GM18498 (cell line): ENCODE results near the gene RABGAP1.

ENCODE experiments used
- ATAC-seq: cut with Tn5 transposase; IDR thresholded peaks from one replicate; pipeline ENCODE4 v1.9.1; 2021; ENCODE audit warnings: mild to moderate bottlenecking, moderate library complexity; ENCODE audit not compliant: unreplicated experiment

The RABGAP1 gene

DNA sequence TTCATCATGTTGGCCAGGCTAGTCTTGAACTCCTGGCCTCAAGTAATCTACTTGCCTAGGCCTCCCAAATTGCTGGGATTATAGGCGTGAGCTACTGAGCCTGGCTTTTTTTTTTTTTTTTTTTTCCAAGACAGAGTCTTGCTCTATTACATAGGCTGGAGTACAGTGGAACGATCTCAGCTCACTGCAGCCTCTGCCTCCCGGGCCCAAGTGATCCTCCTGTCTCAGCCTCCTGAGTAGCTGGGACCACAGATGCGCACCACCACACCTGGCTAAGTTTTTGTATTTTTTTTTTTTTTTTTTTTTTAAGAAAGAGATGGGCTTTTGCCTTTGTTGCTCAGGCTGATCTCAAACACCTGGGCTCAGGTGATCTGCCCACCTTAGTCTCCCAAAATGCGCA, 66.4 kb downstream of the RABGAP1 start:
- ATAC-seq = no peak

DNA sequence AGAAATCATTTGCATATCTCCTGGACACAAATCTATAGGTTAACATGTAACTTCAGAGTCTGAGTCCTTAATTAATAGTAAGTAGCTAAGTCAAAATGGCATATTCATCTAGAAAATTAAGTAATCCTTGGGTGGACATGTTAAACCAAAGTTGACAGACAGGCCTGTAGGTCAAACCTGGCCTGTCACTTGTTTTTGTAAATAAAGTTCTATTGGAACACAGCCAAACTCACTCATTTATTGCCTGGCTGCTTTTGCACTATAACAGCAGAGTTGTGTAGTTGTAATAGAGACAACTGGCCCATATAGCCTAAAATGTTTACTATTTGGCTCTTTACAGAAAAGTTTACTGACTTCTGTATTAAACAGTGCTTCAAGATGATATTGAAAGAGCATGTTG, 68.1 kb downstream of the RABGAP1 start:
- no peak for ATAC-seq

DNA sequence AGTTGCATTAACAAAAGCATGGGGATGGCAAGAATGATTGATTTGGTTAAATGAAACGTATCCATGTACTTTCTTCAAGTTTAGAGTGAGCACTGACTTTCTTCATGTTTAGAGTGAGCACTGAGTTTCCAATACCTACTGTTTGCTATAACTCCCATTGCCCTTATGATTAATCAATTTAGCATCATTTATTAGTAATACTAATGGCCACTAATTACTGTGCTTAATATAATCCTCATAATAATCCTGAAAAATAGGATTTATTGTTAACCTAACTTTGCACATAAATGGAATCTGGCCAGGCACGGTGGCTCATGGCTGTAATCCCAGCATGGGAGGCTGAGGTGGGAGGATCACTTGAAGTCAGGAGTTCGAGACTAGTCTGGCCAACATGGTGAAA, 70.6 kb downstream of the RABGAP1 start:
- ATAC-seq = no peak

DNA sequence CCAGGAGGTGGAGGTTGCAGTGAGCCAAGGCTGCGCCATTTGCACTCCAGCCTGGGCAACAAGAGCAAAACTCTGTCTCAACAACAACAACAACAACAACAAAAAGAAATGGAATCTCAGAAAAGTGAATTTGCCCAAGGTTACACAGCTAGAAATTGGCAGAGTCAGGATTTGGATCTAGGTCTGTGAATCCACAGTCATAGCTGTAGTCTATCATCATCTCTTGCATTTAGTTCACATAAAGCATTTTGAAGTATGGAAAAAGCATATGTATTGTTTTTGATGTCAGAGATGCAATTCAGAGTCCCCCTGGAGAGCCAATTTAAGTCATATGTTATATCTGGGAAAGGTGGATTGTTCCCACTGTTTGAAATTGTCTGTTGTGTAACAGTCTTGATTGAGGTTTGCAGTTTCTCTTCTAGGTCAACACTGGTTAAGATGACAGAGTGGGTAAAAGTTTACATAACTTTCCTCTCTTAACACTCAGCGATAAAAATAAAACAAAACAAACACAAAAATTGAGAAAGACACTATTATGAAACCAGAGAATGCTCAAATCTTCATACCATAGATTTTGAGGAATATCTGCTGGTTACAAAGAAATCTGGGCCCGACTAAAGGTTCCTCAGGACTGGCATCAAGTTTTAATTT, 71.2 kb downstream of the RABGAP1 start:
- no peak for ATAC-seq

DNA sequence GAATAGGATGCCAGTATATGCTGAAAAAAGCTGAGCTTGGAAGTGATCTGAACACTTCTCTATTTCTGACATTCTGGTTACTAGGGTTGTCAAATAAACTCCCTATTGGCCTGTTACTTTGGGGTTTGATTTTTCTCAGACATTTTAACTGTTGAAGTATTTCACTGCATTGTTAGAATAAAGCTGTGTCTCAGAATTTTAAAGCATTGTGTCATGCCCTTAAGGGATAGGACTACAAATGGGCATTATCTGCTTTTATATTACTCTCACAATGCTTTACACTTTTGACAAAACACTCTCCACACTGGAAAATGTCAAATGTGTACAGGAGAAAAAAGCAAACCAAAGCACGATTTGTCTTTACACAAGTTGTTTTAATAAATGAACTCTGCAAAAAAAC, 75.8 kb downstream of the RABGAP1 start:
- no peak for ATAC-seq

DNA sequence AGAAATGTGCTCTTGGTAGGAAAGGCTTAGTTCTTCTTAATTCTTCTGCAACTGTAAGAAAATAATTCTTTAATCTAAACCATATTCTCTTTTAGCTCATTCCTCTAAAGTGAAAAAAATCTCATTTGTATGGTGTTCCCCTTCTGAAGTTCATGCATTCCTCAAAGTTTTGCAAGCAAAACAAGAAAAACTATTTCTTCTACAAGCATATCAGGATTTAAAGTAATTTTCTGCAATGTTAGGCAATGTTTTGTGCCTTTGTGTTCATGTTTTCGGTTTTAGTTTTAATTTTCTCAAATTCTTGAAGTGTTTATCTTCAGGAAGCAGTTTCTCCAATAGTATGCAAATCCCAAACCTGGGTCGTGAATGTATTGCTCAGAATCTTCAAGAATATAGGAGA, 80.0 kb downstream of the RABGAP1 start:
- ATAC-seq = no peak

DNA sequence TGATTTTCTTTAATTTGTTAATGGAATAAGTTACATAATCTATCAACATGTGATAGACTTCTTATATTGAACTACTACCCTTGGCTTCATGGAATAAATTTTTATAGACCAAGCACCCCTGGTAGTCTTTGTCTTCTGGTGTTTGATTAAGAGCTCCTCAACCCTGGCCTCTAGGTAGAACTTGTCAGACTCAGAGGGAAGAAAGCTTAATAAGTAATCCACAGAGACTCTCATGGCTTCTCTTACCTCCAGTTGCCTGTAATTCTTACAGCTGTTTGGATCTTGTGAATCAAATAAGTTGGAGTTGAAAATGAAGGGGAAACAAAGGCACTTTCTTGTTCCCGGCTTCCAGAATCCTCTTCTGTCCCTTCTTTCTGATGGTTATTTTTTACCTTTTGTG, 85.6 kb downstream of the RABGAP1 start:
- no peak for ATAC-seq

DNA sequence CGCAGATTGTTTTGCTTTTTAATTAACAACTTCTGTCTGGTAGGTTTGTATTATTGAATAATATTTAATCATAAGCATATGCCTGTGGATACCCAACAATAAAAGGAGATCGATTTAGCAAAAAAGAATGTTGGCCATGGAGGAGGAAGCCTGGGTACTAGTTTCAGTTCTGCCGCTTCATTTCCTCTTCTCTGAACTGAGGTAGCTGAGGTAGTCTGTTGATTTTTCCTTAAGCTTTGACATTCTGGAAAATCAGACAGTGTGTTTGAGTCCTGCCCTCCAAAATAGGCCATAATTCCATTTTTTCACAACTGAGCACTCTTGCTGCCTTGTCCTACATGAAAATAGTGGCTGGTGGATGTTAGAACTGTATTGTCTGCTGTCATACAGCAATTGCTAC, 86.7 kb downstream of the RABGAP1 start:
- no peak for ATAC-seq

DNA sequence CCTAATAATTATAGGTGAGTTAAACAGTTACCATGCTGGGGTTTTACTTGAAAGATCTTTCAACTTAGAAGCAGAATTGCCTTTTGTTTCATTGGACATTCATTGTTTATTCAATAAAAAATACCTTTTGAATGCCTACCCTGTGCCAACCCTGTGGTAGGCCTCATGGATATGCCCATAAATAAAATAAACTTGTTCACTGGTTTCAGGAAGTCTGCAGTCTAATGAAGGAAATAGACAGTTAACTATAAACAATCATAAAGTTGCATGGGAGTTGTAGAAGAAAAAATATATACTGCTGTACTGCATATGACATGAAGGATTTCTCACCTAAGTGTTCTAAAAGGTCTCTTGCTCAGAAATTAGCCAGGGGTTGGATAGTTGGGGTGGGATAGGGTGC, 87.3 kb downstream of the RABGAP1 start:
- ATAC-seq = no peak

DNA sequence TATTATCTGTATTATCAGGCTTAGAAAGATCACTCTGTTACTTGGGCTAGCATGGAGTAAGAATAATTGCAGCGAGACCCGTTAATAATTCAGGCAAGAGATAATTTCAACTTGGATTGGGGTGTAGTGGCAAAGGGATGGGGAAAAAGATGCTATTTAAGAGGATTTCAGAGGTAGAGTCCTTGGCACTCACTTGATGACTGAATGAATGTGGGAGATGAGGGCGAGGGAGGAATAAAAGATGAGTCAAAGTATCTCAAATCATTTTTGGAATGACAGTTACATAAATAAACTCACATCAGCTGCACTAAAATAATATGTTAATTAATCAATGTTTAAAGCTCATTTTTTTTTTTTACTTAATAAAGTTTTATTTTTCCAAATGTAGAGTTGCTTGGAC, 88.2 kb downstream of the RABGAP1 start:
- no peak for ATAC-seq

DNA sequence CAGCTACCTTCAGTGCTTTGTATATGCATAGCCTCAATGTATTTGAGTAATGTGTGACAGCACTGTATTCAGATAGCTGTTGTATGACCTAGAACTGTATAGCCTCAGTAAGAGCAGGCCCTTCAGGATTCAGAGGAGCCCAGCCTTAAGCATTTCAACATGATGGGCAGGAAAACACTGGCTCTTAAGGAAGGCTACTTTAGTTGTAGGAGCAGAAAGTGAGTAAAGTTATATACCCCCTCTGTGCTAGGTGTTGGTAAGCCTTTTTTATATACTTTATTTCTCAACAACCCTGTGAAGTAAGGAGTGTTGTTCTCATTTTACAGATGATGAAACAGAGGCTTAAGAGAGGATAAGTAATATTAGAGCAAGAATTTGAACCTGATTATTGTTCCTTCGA, 91.1 kb downstream of the RABGAP1 start:
- ATAC-seq = no peak

DNA sequence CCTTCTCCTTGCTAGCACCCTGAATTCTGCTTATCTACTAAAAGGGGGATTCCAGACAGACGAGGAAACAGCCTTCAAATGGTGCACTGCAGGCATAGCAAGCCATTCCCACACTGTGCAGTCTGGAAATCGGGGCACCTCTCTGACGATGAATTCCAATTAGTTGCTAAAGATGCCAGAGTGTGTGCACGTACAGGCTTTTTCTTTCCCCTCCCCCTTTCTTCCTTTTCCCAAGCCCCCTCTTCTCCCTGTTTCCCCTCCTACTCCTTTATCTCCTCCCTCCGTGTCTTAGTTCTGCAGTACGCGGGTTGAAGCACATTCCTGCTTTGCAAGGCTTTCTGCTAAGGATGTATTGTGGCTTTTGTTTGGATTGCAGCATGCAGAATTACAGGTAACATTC, 92.5 kb downstream of the RABGAP1 start, which contains the start of gene GPR21:
Gene GPR21 (plus strand): TSS at position 316 of the 400 bp plus-strand sequence. CDS start 900 bp downstream, outside the sequence.
- no peak for ATAC-seq

DNA sequence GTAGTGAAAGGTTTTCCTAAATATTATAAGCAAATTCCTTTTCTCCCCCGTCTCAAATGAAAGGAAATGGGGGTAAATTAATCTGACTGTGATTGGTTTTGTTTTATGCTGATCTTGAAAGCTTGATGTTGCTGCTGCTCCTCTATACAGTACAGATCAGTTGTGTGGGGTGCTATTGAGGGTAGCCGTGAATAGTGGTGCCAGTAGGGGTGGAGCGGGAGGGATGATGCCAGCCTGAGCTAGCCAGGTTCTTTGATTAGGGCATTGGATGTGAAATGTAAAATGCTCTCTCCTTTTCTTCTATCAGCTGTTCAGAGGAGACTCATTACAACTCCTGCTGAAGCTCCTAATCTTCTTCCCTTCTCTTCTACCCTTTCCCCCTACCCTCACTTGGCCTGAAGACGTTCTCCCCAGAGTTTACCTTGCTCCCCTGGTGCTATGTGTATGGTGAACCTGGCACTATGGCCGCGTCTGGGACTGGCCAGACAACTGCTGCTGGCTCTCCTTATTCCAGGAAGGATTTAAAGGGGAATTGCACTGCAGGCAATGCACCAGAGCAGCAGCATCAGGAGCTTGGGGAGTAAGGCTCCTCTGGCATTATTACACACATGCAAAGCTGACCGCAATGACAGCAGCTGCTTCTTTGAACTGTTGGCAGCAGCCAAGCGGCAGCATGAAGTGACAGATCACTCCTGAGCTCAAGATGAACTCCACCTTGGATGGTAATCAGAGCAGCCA, 93.2 kb downstream of the RABGAP1 start:
- ATAC-seq = no peak

DNA sequence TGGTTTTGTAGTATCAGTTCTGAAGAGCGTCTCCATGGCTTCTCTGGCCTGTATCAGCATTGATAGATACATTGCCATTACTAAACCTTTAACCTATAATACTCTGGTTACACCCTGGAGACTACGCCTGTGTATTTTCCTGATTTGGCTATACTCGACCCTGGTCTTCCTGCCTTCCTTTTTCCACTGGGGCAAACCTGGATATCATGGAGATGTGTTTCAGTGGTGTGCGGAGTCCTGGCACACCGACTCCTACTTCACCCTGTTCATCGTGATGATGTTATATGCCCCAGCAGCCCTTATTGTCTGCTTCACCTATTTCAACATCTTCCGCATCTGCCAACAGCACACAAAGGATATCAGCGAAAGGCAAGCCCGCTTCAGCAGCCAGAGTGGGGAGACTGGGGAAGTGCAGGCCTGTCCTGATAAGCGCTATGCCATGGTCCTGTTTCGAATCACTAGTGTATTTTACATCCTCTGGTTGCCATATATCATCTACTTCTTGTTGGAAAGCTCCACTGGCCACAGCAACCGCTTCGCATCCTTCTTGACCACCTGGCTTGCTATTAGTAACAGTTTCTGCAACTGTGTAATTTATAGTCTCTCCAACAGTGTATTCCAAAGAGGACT, 94.2 kb downstream of the RABGAP1 start:
- no peak for ATAC-seq

DNA sequence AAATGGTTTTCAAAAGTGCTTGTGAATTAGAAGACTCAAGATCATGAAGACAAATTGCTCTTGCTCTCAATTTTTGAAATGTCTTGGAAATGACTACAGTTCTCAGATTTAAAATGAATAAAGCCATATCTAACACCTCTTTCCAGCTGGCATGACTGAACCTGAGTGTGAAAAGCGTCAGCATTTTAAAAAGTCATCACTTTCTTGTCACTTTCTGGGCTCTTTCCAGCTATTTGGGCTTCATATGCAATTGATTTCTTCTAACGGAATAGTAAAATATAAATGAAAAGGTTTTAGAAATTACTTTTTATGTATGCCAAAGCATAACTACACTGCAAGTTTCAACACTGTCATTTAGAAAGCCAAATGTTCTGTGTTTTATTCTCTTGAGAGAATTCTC, 95.0 kb downstream of the RABGAP1 start:
- ATAC-seq = no peak

DNA sequence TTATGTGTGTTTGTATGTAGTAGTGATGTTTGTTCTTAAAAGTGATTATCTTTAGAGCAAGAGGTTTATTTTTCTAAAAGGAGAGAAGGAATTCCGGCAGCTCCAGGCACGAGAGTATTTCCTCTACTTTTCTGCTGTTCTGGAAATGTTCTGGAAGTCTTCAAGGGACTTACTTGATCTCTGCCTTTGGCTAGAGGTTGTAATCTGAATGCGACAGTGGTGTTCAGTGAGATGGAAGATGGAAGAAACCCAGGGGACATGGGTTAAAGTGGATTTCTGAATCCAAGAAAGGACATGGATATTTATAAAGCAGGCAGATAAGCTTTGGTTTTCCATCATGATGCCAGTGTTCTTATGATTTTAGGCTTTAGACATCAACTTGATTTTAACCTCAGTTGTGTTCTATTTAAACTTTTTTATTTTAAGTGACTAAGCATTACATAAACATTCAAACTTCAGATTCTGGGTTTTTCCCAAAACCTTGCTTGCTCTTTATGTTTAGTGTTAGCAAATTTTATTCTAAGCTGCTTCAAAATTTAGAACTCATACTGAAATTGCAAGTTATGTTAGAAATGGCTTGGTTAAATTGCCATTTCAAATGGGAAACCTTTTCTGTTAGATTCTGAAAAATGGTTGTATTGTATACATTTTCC, 96.2 kb downstream of the RABGAP1 start:
- no peak for ATAC-seq

DNA sequence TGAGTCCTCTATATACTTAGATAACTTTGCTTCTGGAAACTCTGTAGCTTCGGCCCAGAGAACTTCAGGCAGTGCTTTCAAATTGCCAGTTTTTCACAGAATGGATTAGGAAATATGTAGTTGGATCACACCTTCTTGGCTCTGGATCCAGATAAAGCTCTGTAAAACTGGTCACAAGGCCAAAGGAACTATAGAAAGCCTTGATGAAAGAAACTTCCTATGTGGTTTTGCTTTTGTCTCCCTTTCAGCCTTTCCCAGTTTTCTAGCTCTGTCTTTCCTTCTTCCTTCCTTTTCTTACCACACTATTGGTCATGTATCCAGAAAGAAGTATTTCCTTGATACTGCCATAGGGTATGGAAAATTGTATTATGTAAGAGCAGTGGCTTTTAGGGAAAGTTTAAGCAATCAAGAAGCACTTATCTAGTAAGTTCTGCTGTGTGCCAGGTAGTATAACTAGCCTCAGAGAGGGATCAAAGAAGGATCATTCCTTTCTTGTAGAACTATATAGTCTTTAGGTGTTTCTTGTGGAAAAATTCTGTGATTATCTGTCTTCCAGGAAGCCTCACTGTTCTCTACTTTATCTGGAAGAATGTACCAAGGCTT, 98.9 kb downstream of the RABGAP1 start:
- ATAC-seq = no peak

DNA sequence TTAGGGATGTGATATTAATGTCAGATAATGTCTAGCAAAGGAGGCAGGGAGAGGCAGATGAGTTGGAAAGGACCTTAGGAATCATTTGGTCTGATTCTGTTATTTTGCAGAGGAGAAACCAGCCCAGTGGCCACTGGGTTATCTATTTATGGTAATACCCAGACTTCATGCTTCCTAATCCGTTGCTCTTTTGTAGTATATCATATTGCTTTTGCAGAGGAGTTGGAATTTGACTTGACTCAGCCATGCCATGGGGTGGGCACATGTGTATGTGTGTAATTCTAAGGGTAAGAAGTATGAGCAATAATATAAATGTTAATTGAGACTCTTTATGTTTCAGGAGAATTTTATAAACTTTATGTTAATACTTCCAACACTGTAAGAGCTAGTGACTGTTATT, 100.0 kb downstream of the RABGAP1 start:
- no peak for ATAC-seq

DNA sequence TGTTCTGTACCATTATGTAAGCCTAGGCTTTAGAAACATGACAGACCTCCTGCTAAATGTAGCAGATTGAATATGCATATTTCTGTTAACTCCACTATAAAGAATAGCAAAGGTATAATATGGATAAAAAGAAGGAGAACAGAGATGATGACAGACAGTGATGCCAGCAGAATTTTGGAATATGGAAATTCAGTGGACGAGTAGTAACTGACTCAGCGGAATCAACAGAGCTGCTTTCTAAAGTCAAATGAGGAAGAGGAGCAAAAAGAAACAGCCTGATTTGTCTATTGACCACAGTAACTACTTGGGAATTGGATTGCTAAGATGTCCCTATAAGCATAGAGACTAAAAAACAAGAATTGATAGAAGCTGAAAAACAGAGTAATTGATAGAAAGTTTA, 100.7 kb downstream of the RABGAP1 start:
- ATAC-seq = no peak

DNA sequence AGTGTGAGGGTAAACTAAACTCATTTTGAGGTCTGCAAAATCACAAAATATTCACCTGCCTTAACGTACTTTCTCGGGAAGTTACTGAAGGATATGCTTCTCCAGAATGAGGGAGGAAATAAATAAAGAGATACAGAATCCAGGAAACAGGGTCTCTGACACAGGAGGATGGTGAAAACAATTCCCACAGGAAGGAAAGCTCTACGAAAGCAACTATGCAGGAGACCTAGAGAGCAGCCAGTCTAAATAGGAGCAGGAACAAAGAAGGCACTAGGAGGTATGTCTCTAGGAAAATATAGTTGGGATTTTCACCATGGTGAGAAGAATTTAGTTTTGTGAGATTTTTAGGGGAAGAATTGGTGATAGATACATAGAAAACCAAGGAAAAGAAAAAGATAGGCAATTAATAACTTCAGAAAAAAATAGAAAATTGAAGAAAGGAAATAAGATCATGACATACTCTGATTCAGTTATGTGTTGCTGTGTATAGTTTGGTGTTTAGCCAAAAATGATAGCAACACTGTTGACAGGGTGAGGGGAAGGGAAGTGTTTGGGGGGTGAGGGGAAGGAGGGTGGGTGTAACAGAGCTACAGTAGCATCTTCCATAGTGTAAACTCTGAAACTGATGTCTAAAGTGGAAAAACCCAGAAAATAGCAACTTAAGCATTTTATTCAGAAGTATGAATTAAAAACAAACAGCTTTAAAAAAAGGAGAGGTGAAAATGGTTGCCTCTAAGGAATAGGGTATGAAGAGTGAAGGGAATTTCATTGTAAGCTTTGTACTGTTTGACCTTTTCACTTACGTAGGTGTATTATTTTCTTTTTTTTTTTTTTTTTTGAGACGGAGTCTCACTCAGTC, 102.5 kb downstream of the RABGAP1 start:
- ATAC-seq = no peak
